OCI-LY7 (cell line): ENCODE data around the gene RAMAC.

Source experiments
- EZH2phosphoT487 ChIP-seq: fragments of 200-600 bp; sonication (generic); IDR thresholded peaks from 2 replicates; pipeline ENCODE4 v1.6.1; 2018; ENCODE audit warnings: low read depth, borderline replicate concordance, mild to moderate bottlenecking, mixed run types, antibody characterized with exemption, low read length, moderate library complexity, mixed read lengths
- TF ChIP-seq, protein P1 (sequence below): fragments of 200-600 bp; sonication (generic); conservative IDR thresholded peaks from 2 replicates; pipeline ENCODE4 v1.5.1; 2014; ENCODE audit warnings: mild to moderate bottlenecking, antibody characterized with exemption, low read length, moderate library complexity, mixed read lengths

GRCh38 chr15:82970078-82970686, 15.8 kb upstream of the RAMAC start:
- no peak for TF ChIP-seq EZH2phosphoT487
- TF ChIP-seq, protein P1, sequence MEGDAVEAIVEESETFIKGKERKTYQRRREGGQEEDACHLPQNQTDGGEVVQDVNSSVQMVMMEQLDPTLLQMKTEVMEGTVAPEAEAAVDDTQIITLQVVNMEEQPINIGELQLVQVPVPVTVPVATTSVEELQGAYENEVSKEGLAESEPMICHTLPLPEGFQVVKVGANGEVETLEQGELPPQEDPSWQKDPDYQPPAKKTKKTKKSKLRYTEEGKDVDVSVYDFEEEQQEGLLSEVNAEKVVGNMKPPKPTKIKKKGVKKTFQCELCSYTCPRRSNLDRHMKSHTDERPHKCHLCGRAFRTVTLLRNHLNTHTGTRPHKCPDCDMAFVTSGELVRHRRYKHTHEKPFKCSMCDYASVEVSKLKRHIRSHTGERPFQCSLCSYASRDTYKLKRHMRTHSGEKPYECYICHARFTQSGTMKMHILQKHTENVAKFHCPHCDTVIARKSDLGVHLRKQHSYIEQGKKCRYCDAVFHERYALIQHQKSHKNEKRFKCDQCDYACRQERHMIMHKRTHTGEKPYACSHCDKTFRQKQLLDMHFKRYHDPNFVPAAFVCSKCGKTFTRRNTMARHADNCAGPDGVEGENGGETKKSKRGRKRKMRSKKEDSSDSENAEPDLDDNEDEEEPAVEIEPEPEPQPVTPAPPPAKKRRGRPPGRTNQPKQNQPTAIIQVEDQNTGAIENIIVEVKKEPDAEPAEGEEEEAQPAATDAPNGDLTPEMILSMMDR = no peak
